SU-DHL-6 (cell line): ENCODE results near the gene HEMK1.

Source experiments
- H2AFZ ChIP-seq: fragments of 200-600 bp; sonication (generic); 2 replicates; pipeline ENCODE4 v1.6.1; 2014; ENCODE audit warnings: low read depth, mild to moderate bottlenecking, moderate library complexity, mixed read lengths, antibody characterized with exemption, low read length; ENCODE audit not compliant: severe bottlenecking
- H3F3A ChIP-seq: fragments of 200-600 bp; shearing (Covaris generic); 2 replicates; pipeline ENCODE4 v1.6.0; 2016; ENCODE audit warnings: antibody characterized with exemption, mild to moderate bottlenecking; ENCODE audit not compliant: insufficient read depth
- H3K27ac ChIP-seq: fragments of 200-600 bp; sonication (generic); 2 replicates; pipeline ENCODE4 v1.5.1; 2016; ENCODE audit warnings: low read depth, mild to moderate bottlenecking, low read length, moderate library complexity, mixed read lengths
- H3K27me3 ChIP-seq: fragments of 200-600 bp; sonication (generic), shearing (Covaris generic); 2 replicates; pipeline ENCODE4 v1.6.0; 2014; ENCODE audit warnings: mild to moderate bottlenecking, low read length
- H3K36me3 ChIP-seq: fragments of 200-600 bp; sonication (generic); 2 replicates; pipeline ENCODE4 v1.6.1; 2014; ENCODE audit warnings: mild to moderate bottlenecking, low read length, mixed read lengths
- H3K4me2 ChIP-seq: fragments of 300-600, 200-600 bp; shearing (Covaris generic), sonication (generic); 2 replicates; pipeline ENCODE4 v1.6.0; 2014; ENCODE audit warnings: low read length, low read depth, mild to moderate bottlenecking; ENCODE audit not compliant: poor library complexity, severe bottlenecking
- H3K4me3 ChIP-seq: fragments of 200-600 bp; sonication (generic); 2 replicates; pipeline ENCODE4 v1.5.1; 2014; ENCODE audit warnings: antibody characterized with exemption, low read length, mild to moderate bottlenecking, mixed read lengths; ENCODE audit not compliant: insufficient read depth, poor library complexity, severe bottlenecking
- H3K79me2 ChIP-seq: fragments of 200-600 bp; sonication (generic); 2 replicates; pipeline ENCODE4 v1.6.1; 2014; ENCODE audit warnings: mild to moderate bottlenecking, low read length, moderate library complexity; ENCODE audit not compliant: insufficient read depth
- H3K9ac ChIP-seq: fragments of 200-600 bp; sonication (generic); 2 replicates; pipeline ENCODE4 v1.7.0; 2014; ENCODE audit warnings: mild to moderate bottlenecking, low read length
- H3K9me2 ChIP-seq: fragments of 200-600 bp; sonication (generic); replicated peaks from 2 replicates; pipeline ENCODE4 v1.6.1; 2014; ENCODE audit warnings: low read length; ENCODE audit not compliant: insufficient read depth
- H3K9me3 ChIP-seq: fragments of 200-600 bp; sonication (generic); 2 replicates; pipeline ENCODE4 v1.6.1; 2014; ENCODE audit warnings: low read length, mixed read lengths; ENCODE audit not compliant: insufficient read depth
- H4K20me1 ChIP-seq: fragments of 200-600 bp; sonication (generic); 2 replicates; pipeline ENCODE4 v1.6.1; 2014; ENCODE audit warnings: low read depth, mild to moderate bottlenecking, antibody characterized with exemption, low read length, moderate library complexity, mixed read lengths
- EZH2phosphoT487 ChIP-seq: fragments of 200-600 bp; sonication (generic), shearing (Covaris generic); conservative IDR thresholded peaks from 2 replicates; pipeline ENCODE4 v1.6.1; 2018; ENCODE audit warnings: mild to moderate bottlenecking, antibody characterized with exemption, low read length, moderate library complexity, mixed read lengths
- TF ChIP-seq, protein P1 (sequence below): fragments of 200-600 bp; sonication (generic); IDR thresholded peaks from one replicate; pipeline ENCODE4 v1.5.1; 2017; ENCODE audit warnings: antibody characterized with exemption, mild to moderate bottlenecking, low read length, moderate library complexity; ENCODE audit not compliant: insufficient read depth, poor library complexity, severe bottlenecking

The HEMK1 gene

DNA sequence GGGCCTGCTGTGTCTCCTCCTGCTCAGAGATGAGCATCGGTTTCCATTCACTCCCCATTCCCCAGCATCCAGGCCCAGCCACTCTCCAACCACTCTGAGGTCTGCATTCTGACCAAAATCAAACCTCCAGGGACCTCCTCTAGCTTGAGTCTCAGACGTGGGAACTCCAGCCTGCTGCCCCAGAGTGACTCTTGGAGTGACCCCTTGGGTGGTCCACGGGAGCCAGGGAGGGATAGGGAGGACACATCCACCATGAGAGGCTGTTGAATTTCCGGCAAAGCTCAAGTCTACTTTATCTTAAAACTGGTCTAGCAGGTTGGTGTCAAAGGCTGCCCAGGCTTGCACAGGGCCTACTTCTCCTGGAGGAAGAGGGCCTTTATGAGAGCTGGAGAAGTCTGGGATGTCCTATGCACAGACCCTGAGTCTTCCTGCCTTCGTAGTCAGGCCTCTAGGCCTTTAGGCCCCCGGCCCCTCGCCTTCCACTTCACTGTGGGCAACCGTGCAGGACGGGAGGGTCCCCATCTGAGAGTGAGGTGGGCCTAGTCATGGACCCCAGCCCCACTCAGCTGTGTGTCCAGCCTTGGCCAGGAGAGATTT is 33.4 kb downstream of the HEMK1 start:
- Histone ChIP-seq H3K9me2 (no peaks in the 10 kb centered on the region), H2AFZ (no peak overlapping the region), H3K4me3 (no peak overlapping the region), H3K9ac (no peak overlapping the region), H4K20me1 (no peaks in the 10 kb centered on the region), H3K36me3 (no peaks in the 10 kb centered on the region), H3K27me3 (no peaks in the 10 kb centered on the region), H3F3A (no peaks in the 10 kb centered on the region), H3K79me2 (no peaks in the 10 kb centered on the region), H3K4me2 (no peak overlapping the region), H3K9me3 (no peaks in the 10 kb centered on the region), H3K27ac (no peak overlapping the region)
- TF ChIP-seq, protein P1, sequence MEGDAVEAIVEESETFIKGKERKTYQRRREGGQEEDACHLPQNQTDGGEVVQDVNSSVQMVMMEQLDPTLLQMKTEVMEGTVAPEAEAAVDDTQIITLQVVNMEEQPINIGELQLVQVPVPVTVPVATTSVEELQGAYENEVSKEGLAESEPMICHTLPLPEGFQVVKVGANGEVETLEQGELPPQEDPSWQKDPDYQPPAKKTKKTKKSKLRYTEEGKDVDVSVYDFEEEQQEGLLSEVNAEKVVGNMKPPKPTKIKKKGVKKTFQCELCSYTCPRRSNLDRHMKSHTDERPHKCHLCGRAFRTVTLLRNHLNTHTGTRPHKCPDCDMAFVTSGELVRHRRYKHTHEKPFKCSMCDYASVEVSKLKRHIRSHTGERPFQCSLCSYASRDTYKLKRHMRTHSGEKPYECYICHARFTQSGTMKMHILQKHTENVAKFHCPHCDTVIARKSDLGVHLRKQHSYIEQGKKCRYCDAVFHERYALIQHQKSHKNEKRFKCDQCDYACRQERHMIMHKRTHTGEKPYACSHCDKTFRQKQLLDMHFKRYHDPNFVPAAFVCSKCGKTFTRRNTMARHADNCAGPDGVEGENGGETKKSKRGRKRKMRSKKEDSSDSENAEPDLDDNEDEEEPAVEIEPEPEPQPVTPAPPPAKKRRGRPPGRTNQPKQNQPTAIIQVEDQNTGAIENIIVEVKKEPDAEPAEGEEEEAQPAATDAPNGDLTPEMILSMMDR = no peak
- no peak for TF ChIP-seq EZH2phosphoT487

DNA sequence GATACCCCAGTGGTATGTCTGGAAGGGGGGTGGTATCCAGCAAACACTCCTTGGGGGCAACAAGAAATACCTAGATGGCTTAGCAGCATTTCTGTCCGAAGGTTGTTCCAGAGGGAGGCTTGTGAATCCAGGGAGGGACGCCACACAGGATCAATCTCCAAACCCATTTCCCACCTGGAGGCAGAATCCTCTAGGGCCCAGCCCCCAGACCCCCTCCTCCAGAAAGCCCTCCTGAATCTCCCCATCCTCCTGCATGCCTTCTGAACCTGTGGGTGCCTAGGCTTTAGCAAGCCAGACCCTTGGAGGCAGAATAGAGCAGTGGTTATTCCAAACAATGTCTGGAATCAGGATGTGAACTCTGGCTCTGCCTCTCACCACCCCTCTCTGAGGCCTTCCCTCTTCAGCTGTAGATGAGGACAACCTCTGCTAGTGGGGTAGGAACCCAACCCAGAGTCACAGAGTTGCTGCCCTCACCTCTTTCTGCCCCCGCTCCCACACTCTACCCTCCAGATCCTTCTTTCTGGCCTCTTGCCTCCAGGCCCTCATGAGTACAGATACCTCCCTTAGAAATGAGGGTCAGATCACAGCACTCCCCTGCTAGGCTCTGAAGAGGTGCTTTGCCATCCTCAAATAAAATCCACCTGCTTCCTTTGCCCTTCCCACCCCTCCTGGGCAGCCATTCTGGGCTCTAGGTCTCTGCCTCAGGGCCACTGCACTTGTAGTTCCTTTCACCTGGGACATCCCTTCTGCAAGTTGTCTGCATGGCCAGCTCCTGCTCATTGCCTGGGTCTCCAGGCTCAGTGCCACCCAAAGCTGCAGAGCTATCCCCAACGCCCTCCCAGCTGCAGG is 34.2 kb downstream of the HEMK1 start:
- Histone ChIP-seq H4K20me1 (no peaks in the 10 kb centered on the region), H3K9me2 (no peaks in the 10 kb centered on the region), H3F3A (no peaks in the 10 kb centered on the region), H3K36me3 (no peaks in the 10 kb centered on the region), H3K27me3 (no peaks in the 10 kb centered on the region), H3K9me3 (no peaks in the 10 kb centered on the region), H3K79me2 (no peaks in the 10 kb centered on the region), H3K4me2 (no peak overlapping the region), H3K9ac (no peak overlapping the region), H3K4me3 (no peak overlapping the region), H2AFZ (no peak overlapping the region), H3K27ac (no peak overlapping the region)
- TF ChIP-seq, protein P1 = no peak
- TF ChIP-seq EZH2phosphoT487 = no peak

DNA sequence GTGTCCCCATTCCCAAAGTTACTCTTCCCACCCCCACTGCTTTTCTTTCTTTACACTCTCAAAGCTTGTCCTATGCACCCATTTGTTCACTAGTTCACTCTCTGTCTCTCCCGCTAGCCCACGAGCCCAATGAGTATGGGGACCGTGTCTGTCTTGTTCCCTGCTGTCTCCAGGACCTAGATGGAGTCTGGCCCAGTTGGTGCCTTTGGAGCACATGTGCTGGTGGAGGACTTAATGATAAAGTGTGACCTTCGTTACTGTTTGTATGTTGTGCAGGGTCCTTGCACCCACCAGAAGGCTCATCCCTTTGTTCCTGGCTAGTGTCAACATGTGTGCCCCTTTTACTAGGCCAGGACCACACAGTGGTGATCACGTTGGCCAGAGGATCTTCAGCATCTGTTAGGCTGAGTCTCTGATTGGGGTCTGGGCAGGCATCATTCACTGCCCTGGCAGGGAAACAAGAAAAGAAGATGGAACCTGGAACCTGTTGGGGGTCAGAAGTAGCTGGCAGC is 34.8 kb downstream of the HEMK1 start:
- H3K4me2 ChIP-seq = no peak overlapping the region
- H3K27me3 ChIP-seq = no peaks in the 10 kb centered on the region
- H3K27ac ChIP-seq = no peak overlapping the region
- TF ChIP-seq EZH2phosphoT487 = no peak
- TF ChIP-seq, protein P1 = no peak
- no peaks in the 10 kb centered on the region for H3F3A ChIP-seq
- no peaks in the 10 kb centered on the region for H4K20me1 ChIP-seq
- H3K9me2 ChIP-seq = no peaks in the 10 kb centered on the region
- no peaks in the 10 kb centered on the region for H3K9me3 ChIP-seq
- no peak overlapping the region for H3K4me3 ChIP-seq
- no peak overlapping the region for H2AFZ ChIP-seq
- H3K9ac ChIP-seq = no peak overlapping the region
- H3K36me3 ChIP-seq = no peaks in the 10 kb centered on the region
- H3K79me2 ChIP-seq = no peaks in the 10 kb centered on the region
